Left colon (tissue), 2 donors: ENCODE measurements around the gene ASB7. TPM values are rescaled to one million over a fixed set of nuclear protein-coding genes. Genes with fewer than 3 reads are reported as not detected.

Source experiments
- ATAC-seq: fragments of 200-7000 bp; cut with Tn5 transposase; one replicate; pipeline ENCODE4 v1.9.1; 2020; ENCODE audit warnings: mild to moderate bottlenecking, moderate library complexity
- DNase-seq, 2 donors: peaks; one replicate each; pipeline ENCODE4 v3.0.0-alpha.2; 2020
- intact Hi-C, 2 donors: fragments of 100-400 bp; cut with DNase I in 1 of 2; cut with micrococcal nuclease in 1 of 2; formaldehyde crosslinking; loops; one replicate each; pipeline versions ENCODE4 v1.11.2 to v1.14.0; 2022; cut with DNase I, micrococcal nuclease
- total RNA-seq, 2 donors: library from RNA; stranded (reverse); fragmentation: NEBNext Ultra II Directional; extraction: Animal tissue kit (Norgen Biotek cat#: 25700); gene quantifications; one replicate each; pipeline ENCODE4 v1.2.1, GENCODE V29; 2021
- donor health status: DM: no; HTN: no; CAD: no.
- donor health status: DM: yes; HTN: yes; CAD: no.

The ASB7 gene
- total RNA-seq, 2 donors from 2014 or later: 26.7 to 26.8 TPM

- no peak for DNase-seq
- intact Hi-C loops: no loop called here
- no peak for ATAC-seq
Observed at GRCh38 chr15:100692671-100693070, 90.3 kb downstream of the ASB7 start.

GRCh38 chr15:100693451-100693850 lies 91.1 kb downstream of the ASB7 start:
- DNase-seq: no peak
- intact Hi-C loops: no loop called here
- ATAC-seq: no peak

GRCh38 chr15:100694381-100695021 lies 92.1 kb downstream of the ASB7 start:
- DNase-seq: no peak
- ATAC-seq: no peak

GRCh38 chr15:100695048-100695447 lies 92.7 kb downstream of the ASB7 start:
- ATAC-seq (no peak), DNase-seq (no peak)
- intact Hi-C loops: no loop called here

More at GRCh38 chr15:100694381-100695021, 92.1 kb downstream of the ASB7 start:
- intact Hi-C loops: no loop called here

- no peak for DNase-seq
- intact Hi-C loops: no loop called here
- no peak for ATAC-seq
Observed at GRCh38 chr15:100696452-100696851, 94.1 kb downstream of the ASB7 start.

Other genes starting within 250 kb of the ASB7 start
- not detected for gene CERS3, start 73.6 kb upstream of the ASB7 start, total RNA-seq
- 10 to 100 TPM; 20.0 to 22.7 TPM for gene LINS1, start 405 bp upstream of the ASB7 start, total RNA-seq